ENCODE results near the gene PKNOX2. TPM values are rescaled to one million over a fixed set of nuclear protein-coding genes. Genes with fewer than 3 reads are reported as not detected.

PKNOX2 gene
- total RNA-seq, 1 donor from 2014 or later = 3.4 TPM

DNA sequence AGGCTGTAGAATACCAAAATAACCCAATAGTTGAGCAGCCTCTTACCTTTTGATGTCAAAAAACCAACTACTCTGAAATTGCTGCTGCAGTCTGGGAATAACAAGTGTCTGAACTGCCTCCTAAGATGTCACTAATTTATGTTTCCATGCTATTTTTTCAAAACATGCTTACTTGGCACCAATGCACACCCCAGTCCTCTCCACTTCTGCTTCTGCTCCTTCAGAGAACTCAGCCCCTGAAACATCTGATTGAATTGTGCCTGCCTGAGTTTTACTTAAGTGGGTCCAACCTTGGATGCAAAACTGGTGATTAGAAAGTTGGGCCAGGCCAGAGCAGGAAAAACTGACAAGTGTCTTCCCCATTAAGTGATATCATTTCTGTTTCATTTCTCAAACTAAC is 28.6 kb upstream of the PKNOX2 start:
- no peak for TF ChIP-seq POLR2A (IDR thresholded peaks at IDR 0.05)
- TF ChIP-seq POLR2AphosphoS5 (IDR thresholded peaks at IDR 0.05; ENCODE audit: insufficient read depth in 1 of 2, low read depth in 1 of 2) = no peak
- TF ChIP-seq, protein P1, sequence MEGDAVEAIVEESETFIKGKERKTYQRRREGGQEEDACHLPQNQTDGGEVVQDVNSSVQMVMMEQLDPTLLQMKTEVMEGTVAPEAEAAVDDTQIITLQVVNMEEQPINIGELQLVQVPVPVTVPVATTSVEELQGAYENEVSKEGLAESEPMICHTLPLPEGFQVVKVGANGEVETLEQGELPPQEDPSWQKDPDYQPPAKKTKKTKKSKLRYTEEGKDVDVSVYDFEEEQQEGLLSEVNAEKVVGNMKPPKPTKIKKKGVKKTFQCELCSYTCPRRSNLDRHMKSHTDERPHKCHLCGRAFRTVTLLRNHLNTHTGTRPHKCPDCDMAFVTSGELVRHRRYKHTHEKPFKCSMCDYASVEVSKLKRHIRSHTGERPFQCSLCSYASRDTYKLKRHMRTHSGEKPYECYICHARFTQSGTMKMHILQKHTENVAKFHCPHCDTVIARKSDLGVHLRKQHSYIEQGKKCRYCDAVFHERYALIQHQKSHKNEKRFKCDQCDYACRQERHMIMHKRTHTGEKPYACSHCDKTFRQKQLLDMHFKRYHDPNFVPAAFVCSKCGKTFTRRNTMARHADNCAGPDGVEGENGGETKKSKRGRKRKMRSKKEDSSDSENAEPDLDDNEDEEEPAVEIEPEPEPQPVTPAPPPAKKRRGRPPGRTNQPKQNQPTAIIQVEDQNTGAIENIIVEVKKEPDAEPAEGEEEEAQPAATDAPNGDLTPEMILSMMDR (IDR thresholded peaks at IDR 0.05) = no peak
- Histone ChIP-seq H3K36me3 (no peaks in the 10 kb centered on the region), H3K4me1 (no peaks in the 10 kb centered on the region), H3K9me3 (no peaks in the 10 kb centered on the region), H3K4me3 (no peak overlapping the region), H3K27ac (no peak overlapping the region), H3K27me3 (no peaks in the 10 kb centered on the region)
- intact Hi-C loops (cut with DNase I) = no loop called here
- DNase-seq (ENCODE audit: extremely low spot score in 2 of 2) = no peak

DNA sequence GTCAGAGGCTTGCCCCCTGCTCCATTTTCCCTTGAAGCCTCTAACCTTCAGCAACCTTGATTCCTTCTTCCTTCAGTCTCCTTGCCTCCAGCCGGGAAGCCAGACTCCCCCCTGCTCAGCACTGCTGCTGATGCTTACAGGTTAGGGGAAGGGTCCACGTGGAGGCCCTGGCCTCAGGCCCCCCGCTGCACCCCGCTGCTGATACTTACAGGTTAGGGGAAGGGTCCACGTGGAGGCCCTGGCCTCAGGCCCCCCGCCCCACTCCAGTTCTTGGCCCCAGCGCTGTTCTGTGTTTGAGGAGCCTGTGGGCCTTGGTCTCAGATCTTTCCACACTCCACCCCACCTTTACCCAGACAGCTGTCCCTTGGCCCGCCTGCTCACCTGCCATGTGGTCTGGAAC is 25.6 kb upstream of the PKNOX2 start:
- H3K4me1 ChIP-seq = peaks cover 5% of the 10 kb centered on the region
- no peaks in the 10 kb centered on the region for H3K36me3 ChIP-seq
- TF ChIP-seq POLR2AphosphoS5 (IDR thresholded peaks at IDR 0.05; ENCODE audit: insufficient read depth in 1 of 2, low read depth in 1 of 2) = no peak
- TF ChIP-seq, protein P1 (IDR thresholded peaks at IDR 0.05) = no peak
- no peak for TF ChIP-seq POLR2A (IDR thresholded peaks at IDR 0.05)
- no peak overlapping the region for H3K4me3 ChIP-seq
- intact Hi-C loops (cut with DNase I) = no loop called here
- no peak overlapping the region for H3K27ac ChIP-seq
- no peaks in the 10 kb centered on the region for H3K27me3 ChIP-seq
- no peak for DNase-seq (ENCODE audit: extremely low spot score in 2 of 2)
- no peaks in the 10 kb centered on the region for H3K9me3 ChIP-seq

DNA sequence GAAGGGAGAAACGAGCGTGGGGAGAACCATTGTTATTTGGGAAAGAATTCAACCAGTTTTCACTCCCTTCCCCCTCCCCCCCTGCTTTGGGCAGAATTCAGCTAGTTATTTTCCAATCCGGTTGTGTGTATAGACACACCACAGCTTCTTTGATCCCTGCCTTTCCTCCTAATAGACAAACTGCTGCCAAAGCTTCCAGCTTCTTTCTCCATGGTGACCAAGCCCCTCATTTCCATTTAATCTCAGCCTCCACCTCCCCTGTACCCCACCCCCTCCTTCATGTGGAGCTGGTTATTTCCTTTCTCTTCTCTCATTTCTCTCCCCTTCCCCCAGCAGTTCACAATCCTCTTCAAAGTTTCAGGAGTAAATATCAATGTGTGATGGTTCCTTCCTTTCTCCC is 24.8 kb upstream of the PKNOX2 start:
- no peak for DNase-seq (ENCODE audit: extremely low spot score in 2 of 2)
- intact Hi-C loops (cut with DNase I) = no loop called here
- Histone ChIP-seq H3K36me3 (no peaks in the 10 kb centered on the region), H3K27ac (no peak overlapping the region), H3K9me3 (no peaks in the 10 kb centered on the region), H3K27me3 (no peaks in the 10 kb centered on the region), H3K4me1 (peaks cover 5% of the 10 kb centered on the region), H3K4me3 (no peak overlapping the region)
- TF ChIP-seq, protein P1 (IDR thresholded peaks at IDR 0.05) = no peak
- TF ChIP-seq POLR2A (IDR thresholded peaks at IDR 0.05) (no peak), POLR2AphosphoS5 (IDR thresholded peaks at IDR 0.05; ENCODE audit: insufficient read depth in 1 of 2, low read depth in 1 of 2) (no peak)

DNA sequence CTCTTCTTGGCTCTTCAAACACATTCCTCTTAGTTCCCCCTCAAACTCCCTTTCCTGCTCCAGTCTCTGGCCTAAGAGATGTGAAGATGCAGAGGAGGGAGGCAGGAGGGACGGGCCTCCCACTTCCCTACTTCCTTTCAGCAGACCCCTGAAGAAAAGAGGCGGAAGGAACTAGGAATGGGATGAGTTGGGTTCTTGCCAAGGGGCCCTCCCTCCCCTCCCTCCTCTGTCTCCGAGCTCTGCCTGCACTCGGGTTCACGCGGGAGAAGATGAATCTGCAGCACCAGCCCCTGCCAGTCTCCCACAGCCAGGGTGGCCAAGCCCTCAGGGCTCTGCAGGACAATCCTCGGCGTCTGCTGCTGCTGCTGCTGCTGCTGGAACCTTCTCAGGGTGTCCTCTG is 24.3 kb upstream of the PKNOX2 start:
- Histone ChIP-seq H3K27ac (no peak overlapping the region), H3K4me3 (no peak overlapping the region), H3K9me3 (no peaks in the 10 kb centered on the region), H3K27me3 (no peaks in the 10 kb centered on the region), H3K4me1 (peaks cover 5% of the 10 kb centered on the region), H3K36me3 (no peaks in the 10 kb centered on the region)
- TF ChIP-seq, protein P1 (IDR thresholded peaks at IDR 0.05) = no peak
- no peak for TF ChIP-seq POLR2A (IDR thresholded peaks at IDR 0.05)
- TF ChIP-seq POLR2AphosphoS5 (IDR thresholded peaks at IDR 0.05; ENCODE audit: insufficient read depth in 1 of 2, low read depth in 1 of 2) = no peak
- intact Hi-C loops (cut with DNase I) = no loop called here
- DNase-seq (ENCODE audit: extremely low spot score in 2 of 2) = no peak

DNA sequence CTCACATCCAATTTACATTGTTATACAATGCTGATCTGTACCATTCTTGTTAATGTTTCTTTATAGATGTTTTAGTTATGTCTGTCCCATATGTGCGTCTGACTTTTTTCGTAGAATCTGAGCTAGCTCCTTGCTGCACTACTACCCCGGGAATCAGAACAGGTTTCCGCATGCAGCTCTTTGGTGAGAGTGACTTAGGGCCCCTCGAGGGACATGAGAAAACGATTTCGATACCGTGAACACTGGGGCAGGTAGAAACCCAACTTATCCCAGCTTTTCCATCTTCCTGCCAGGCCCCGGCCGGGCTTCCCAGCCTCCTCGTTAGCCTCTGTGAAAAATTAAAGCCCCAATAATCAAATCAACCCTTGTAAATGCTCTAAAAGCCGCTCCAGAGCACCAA is 23.4 kb upstream of the PKNOX2 start:
- Histone ChIP-seq H3K27ac (no peak overlapping the region), H3K27me3 (no peaks in the 10 kb centered on the region), H3K36me3 (no peaks in the 10 kb centered on the region), H3K4me1 (peaks cover 5% of the 10 kb centered on the region), H3K9me3 (no peaks in the 10 kb centered on the region), H3K4me3 (no peak overlapping the region)
- DNase-seq (ENCODE audit: extremely low spot score in 2 of 2) = no peak
- intact Hi-C loops (cut with DNase I) = no loop called here
- TF ChIP-seq, protein P1 (IDR thresholded peaks at IDR 0.05) = no peak
- TF ChIP-seq POLR2A (IDR thresholded peaks at IDR 0.05) (no peak), POLR2AphosphoS5 (IDR thresholded peaks at IDR 0.05; ENCODE audit: insufficient read depth in 1 of 2, low read depth in 1 of 2) (no peak)

All from vagina (tissue), 2 donors.